ENCODE data around the gene ABCA2. TPM values are rescaled to one million over a fixed set of nuclear protein-coding genes. Genes with fewer than 3 reads are reported as not detected.

The ABCA2 gene
- total RNA-seq, 1 donor from 2014 or later = 2.1 TPM

GRCh38 chr9:137000177-137000930 lies 27.7 kb downstream of the ABCA2 start:
- Mint-ChIP-seq H3K27ac (ENCODE audit: unreplicated experiment) (no peak overlapping the region), H3K4me3 (ENCODE audit: unreplicated experiment) (no peak overlapping the region)
- TF ChIP-seq, protein P1, sequence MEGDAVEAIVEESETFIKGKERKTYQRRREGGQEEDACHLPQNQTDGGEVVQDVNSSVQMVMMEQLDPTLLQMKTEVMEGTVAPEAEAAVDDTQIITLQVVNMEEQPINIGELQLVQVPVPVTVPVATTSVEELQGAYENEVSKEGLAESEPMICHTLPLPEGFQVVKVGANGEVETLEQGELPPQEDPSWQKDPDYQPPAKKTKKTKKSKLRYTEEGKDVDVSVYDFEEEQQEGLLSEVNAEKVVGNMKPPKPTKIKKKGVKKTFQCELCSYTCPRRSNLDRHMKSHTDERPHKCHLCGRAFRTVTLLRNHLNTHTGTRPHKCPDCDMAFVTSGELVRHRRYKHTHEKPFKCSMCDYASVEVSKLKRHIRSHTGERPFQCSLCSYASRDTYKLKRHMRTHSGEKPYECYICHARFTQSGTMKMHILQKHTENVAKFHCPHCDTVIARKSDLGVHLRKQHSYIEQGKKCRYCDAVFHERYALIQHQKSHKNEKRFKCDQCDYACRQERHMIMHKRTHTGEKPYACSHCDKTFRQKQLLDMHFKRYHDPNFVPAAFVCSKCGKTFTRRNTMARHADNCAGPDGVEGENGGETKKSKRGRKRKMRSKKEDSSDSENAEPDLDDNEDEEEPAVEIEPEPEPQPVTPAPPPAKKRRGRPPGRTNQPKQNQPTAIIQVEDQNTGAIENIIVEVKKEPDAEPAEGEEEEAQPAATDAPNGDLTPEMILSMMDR (IDR thresholded peaks at IDR 0.05; ENCODE audit: unreplicated experiment) = no peak

DNA sequence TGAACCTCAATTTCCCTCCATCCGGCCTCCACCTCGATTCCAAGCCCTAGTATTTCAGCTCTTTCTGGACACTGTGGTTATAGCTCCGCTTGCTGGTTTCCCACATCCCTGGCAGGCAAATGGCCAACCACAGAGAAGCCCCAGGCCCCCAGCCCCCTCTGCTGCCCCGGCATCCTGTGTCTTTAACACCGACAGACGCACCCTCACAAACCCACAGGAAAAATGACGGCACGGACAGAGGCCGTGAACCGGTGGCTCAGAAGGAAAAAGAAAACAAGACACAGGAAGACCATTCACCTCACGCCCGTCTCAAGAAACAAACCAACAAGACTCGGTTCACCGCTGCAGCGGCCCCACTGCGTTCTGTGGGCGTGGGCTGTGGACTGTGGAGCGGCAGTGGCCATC lies 30.2 kb downstream of the ABCA2 start:
- H3K4me1 Mint-ChIP-seq (ENCODE audit: unreplicated experiment) = peaks cover 6% of the 10 kb centered on the region
- H3K27ac Mint-ChIP-seq (ENCODE audit: unreplicated experiment) = peak overlapping the region; percentile 31
- H3K4me3 Mint-ChIP-seq (ENCODE audit: unreplicated experiment) = no peak overlapping the region
- H3K9me3 Mint-ChIP-seq (ENCODE audit: unreplicated experiment) = no peaks in the 10 kb centered on the region
- H3K36me3 Mint-ChIP-seq (ENCODE audit: low read depth, unreplicated experiment) = peaks cover 4% of the 10 kb centered on the region
- no peak for DNase-seq (ENCODE audit: low spot score)
- H3K27me3 Mint-ChIP-seq (ENCODE audit: unreplicated experiment) = peaks cover 9% of the 10 kb centered on the region
- TF ChIP-seq, protein P1 (IDR thresholded peaks at IDR 0.05; ENCODE audit: unreplicated experiment) = no peak

More at GRCh38 chr9:137000177-137000930, 27.7 kb downstream of the ABCA2 start:
- DNase-seq (ENCODE audit: low spot score) = no peak
- H3K36me3 Mint-ChIP-seq (ENCODE audit: low read depth, unreplicated experiment) = peaks cover 4% of the 10 kb centered on the region
- H3K4me1 Mint-ChIP-seq (ENCODE audit: unreplicated experiment) = peaks cover 6% of the 10 kb centered on the region
- H3K27me3 Mint-ChIP-seq (ENCODE audit: unreplicated experiment) = peaks cover 17% of the 10 kb centered on the region
- peaks cover 5% of the 10 kb centered on the region for H3K9me3 Mint-ChIP-seq (ENCODE audit: unreplicated experiment)

- Mint-ChIP-seq H3K9me3 (ENCODE audit: unreplicated experiment) (no peaks in the 10 kb centered on the region), H3K27ac (ENCODE audit: unreplicated experiment) (no peak overlapping the region), H3K36me3 (ENCODE audit: low read depth, unreplicated experiment) (peaks cover 4% of the 10 kb centered on the region), H3K27me3 (ENCODE audit: unreplicated experiment) (peaks cover 9% of the 10 kb centered on the region), H3K4me3 (ENCODE audit: unreplicated experiment) (no peak overlapping the region), H3K4me1 (ENCODE audit: unreplicated experiment) (peaks cover 6% of the 10 kb centered on the region)
- TF ChIP-seq, protein P1 (IDR thresholded peaks at IDR 0.05; ENCODE audit: unreplicated experiment) = no peak
- DNase-seq (ENCODE audit: low spot score) = no peak
Measured at GRCh38 chr9:136997371-136997770, 30.7 kb downstream of the ABCA2 start.

DNA sequence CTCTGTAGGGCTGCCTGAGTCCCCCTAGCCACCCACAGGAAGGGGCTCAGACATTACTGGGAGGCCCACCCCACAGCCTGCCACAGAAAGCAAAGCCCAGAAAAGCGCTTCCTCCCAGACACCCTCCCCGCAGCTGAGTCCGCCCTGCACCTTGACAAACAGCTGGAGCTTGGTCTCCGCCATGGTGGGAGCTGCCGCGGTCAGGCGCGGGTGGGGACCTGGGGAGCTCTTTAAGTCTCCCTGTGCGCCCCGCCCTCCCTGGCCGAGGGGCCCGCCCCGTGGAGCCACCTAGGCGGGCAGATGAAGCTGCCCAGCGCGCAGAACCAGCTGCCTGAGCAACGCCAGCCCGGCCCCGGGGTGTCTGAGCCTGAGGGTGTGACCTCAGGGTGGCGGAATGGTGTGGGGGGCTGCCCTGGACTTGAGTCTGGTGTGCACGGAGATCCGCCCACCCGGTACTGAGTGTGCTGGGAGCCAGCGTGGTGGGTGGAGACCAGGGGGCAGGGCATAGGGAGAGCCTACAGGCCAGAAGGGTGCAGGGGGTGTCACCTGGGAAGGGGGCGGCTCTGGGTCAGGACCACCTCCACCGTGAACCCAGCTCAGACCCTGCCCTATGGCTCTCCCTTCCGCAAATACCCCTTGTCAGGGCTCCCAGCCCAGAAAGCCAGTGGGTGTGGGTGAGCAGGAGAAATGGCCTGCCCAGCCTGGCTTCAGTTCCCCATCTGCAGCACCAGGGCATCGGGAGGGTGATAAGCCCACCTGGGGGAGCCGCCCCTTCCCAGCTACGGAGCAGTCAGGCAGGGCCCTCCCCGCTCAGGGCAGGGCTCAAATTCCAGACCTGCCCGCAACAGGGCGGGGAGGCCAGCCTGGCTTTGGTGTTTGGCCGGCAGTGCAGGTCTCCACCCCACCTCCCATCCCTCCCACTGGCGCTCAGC lies 31.4 kb downstream of the ABCA2 start, which contains the start of gene CLIC3:
CLIC3 (minus strand) TSS at position 208 of the 932 bp plus-strand sequence; CDS start at position 183, 25 bp downstream.
- no peak within 1 kb of the TSS for H3K27ac Mint-ChIP-seq (ENCODE audit: unreplicated experiment)
- DNase-seq (ENCODE audit: low spot score) = no peak
- H3K4me1 Mint-ChIP-seq (ENCODE audit: unreplicated experiment) = peaks cover 6% of the 10 kb centered on the region
- TF ChIP-seq, protein P1 (IDR thresholded peaks at IDR 0.05; ENCODE audit: unreplicated experiment) = no peak
- no peaks in the 10 kb centered on the region for H3K9me3 Mint-ChIP-seq (ENCODE audit: unreplicated experiment)
- peaks cover 4% of the 10 kb centered on the region for H3K36me3 Mint-ChIP-seq (ENCODE audit: low read depth, unreplicated experiment)
- peaks cover 10% of the 10 kb centered on the region for H3K27me3 Mint-ChIP-seq (ENCODE audit: unreplicated experiment)
- H3K4me3 Mint-ChIP-seq (ENCODE audit: unreplicated experiment) = no peak within 1 kb of the TSS
